Left ventricle myocardium inferior (tissue), 1 donor: Measurements from ENCODE around the gene RAET1G. TPM values are rescaled to one million over a fixed set of nuclear protein-coding genes. Genes with fewer than 3 reads are reported as not detected.
"Not testable (repeated sequence)": the region's sequence is repeated elsewhere in the genome, so short reads cannot be mapped to it uniquely, and the experiment has no call there.

ENCODE experiments used
- DNase-seq: peaks from one replicate; pipeline ENCODE4 v3.0.0-alpha.2; 2020
- H3K27ac ChIP-seq: fragments of 200-600 bp; replicated peaks from 2 replicates; pipeline ENCODE4 v1.8.0; 2021
- H3K27me3 ChIP-seq: fragments of 200-600 bp; 2 replicates; pipeline ENCODE4 v1.8.0; 2021; ENCODE audit warnings: low read depth
- H3K36me3 ChIP-seq: fragments of 200-600 bp; 2 replicates; pipeline ENCODE4 v1.8.0; 2021
- H3K4me1 ChIP-seq: fragments of 200-600 bp; 2 replicates; pipeline ENCODE4 v1.8.0; 2021
- H3K4me3 ChIP-seq: fragments of 200-600 bp; 2 replicates; pipeline ENCODE4 v1.8.0; 2021; ENCODE audit warnings: mild to moderate bottlenecking, moderate library complexity
- H3K9me3 ChIP-seq: fragments of 200-600 bp; replicated peaks from 2 replicates; pipeline ENCODE4 v1.8.0; 2021
- intact Hi-C: fragments of 100-400 bp; cut with micrococcal nuclease; formaldehyde crosslinking; loops from one replicate; pipeline ENCODE4 v1.11.0; 2022
- total RNA-seq: library from RNA; stranded (reverse); fragmentation: NEBNext Ultra II Directional; extraction: Animal tissue kit (Norgen Biotek cat#: 25700); gene quantifications from one replicate; pipeline ENCODE4 v1.2.1, GENCODE V29; 2021
- TF ChIP-seq, protein P1 (sequence below): fragments of 200-600 bp; IDR thresholded peaks from 2 replicates; pipeline ENCODE4 v1.8.0; 2021; ENCODE audit warnings: antibody characterized with exemption, mild to moderate bottlenecking, borderline replicate concordance
- donor health status: DM: no; HTN: yes; CAD: no; lungs with severe emphysema.

The RAET1G gene
- total RNA-seq, 1 donor from 2014 or later: 0.19 TPM

DNA sequence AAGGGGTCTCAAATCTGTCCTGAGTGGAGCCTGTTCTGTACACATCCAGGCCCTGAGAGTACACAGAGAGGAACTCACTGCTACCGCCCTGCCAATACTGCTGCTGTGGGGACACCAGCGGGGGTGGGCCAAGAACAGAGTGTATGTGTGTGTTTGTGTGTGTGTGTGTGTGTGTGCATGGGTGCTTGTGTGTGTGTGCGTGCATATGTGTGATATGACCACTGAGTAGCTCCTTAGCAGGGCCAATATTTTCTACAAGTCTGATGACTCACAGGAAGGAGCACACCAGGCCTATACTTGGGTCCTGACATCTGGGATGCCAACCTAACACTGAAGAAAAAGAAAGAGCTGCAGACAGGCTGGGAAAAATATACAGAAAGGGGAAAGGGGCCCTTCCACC, 26.4 kb downstream of the RAET1G start:
- H3K4me3 ChIP-seq: no peak overlapping the region
- no peaks in the 10 kb centered on the region for H3K9me3 ChIP-seq
- peaks cover 34% of the 10 kb centered on the region for H3K4me1 ChIP-seq
- no peak for DNase-seq
- H3K27ac ChIP-seq: peak overlapping the region; percentile 84
- TF ChIP-seq, protein P1, sequence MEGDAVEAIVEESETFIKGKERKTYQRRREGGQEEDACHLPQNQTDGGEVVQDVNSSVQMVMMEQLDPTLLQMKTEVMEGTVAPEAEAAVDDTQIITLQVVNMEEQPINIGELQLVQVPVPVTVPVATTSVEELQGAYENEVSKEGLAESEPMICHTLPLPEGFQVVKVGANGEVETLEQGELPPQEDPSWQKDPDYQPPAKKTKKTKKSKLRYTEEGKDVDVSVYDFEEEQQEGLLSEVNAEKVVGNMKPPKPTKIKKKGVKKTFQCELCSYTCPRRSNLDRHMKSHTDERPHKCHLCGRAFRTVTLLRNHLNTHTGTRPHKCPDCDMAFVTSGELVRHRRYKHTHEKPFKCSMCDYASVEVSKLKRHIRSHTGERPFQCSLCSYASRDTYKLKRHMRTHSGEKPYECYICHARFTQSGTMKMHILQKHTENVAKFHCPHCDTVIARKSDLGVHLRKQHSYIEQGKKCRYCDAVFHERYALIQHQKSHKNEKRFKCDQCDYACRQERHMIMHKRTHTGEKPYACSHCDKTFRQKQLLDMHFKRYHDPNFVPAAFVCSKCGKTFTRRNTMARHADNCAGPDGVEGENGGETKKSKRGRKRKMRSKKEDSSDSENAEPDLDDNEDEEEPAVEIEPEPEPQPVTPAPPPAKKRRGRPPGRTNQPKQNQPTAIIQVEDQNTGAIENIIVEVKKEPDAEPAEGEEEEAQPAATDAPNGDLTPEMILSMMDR: no peak
- H3K27me3 ChIP-seq: no peaks in the 10 kb centered on the region
- H3K36me3 ChIP-seq: no peaks in the 10 kb centered on the region
- intact Hi-C loops: no loop called here

DNA sequence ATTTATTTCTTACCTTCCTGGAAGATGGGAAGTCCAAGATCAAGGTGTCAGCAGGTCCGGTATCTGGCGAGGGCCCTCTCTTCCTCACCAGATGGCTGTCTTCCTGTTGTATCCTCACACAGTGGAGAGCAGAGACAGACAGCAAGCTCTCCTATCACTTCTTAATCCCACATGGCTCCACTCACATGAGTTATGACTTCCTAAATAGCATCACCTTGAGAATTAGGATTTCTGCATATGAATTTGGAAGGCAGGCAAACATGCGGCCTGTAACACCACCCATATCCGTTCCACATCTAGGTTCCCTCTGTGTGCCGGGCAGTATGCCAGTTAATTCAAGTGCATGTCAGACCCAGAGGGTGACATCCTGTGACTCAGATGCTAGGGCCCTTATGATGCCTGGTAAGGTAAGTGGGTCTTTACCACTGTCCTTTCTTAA, 27.1 kb downstream of the RAET1G start:
- TF ChIP-seq, protein P1: no peak
- H3K27me3 ChIP-seq: no peaks in the 10 kb centered on the region
- H3K9me3 ChIP-seq: no peaks in the 10 kb centered on the region
- peaks cover 34% of the 10 kb centered on the region for H3K4me1 ChIP-seq
- H3K27ac ChIP-seq: peak overlapping the region; percentile 84
- DNase-seq: peak; percentile 42
- no peaks in the 10 kb centered on the region for H3K36me3 ChIP-seq
- no peak overlapping the region for H3K4me3 ChIP-seq
- intact Hi-C loops: no loop called here

DNA sequence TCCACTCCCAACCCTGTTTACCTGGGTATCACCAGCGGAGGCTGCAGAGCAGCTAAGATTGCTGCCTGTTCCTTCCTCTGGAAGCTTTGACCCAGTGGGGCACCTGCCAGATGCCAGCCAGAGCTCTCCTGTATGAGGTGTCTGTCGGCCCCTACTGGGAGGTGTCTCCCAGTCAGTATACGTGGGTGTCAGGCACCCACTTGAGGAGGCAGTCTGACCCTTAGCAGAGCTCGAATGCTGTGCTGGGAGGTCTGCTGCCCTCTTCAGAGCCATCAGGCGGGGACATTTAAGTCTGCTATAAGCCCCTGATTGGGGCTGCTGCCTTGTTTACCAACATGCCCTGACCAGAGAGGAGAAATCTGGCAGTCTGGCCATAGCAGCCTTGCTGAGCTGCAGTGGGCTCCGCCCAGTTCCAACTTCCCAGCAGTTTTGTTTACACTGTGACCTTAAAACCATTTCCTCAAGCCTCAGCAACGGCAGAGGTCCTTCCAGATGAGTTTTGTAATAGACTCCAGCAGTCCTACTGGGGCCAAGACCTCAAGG, 27.8 kb downstream of the RAET1G start:
- no peaks in the 10 kb centered on the region for H3K36me3 ChIP-seq
- H3K4me1 ChIP-seq: peaks cover 34% of the 10 kb centered on the region
- DNase-seq: peak; percentile 60
- intact Hi-C loops: no loop called here
- H3K4me3 ChIP-seq: peak overlapping the region; percentile 21
- TF ChIP-seq, protein P1: no peak
- H3K9me3 ChIP-seq: no peaks in the 10 kb centered on the region
- no peaks in the 10 kb centered on the region for H3K27me3 ChIP-seq
- peak overlapping the region; percentile 84 for H3K27ac ChIP-seq

DNA sequence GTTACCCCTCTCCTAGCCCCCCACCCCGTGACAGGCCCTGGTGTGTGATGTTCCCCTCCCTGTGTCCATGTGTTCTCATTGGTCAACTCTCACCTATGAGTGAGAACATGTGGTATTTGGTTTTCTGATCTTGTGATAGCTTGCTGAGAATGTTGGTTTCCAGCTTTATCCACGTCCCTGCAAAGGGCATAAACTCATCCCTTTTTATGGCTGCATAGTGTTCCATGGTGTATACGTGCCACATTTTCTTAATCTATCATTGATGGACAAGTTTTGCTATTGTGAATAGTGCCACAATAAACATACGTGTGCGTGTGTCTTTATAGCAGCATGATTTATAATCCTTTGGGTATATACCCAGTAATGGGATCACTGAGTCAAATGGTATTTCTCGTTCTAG, 31.1 kb downstream of the RAET1G start:
- H3K36me3 ChIP-seq, H3K27me3 ChIP-seq, H3K4me3 ChIP-seq, DNase-seq, intact Hi-C loops, H3K9me3 ChIP-seq, H3K27ac ChIP-seq: not testable (repeated sequence)
- H3K4me1 ChIP-seq: peaks cover 24% of the 10 kb centered on the region

DNA sequence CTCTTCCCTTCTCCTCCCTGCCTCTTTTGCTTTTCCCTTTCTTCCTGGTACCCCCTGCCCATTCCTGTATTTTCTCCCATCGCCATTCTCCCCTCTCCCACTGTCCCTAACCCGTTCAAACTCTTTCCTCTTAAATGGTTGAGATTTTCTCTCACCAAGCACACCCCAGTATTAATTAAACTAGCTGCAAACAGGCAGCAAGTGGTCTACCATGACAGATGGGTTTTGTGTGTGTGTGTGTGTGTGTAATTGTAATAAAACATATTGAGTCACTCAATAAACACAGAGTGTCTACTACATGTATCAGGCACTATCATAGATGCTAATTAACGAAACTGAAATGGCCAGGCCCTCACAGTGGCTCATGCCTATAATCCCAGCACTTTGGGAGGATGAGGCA, 31.7 kb downstream of the RAET1G start:
- Histone ChIP-seq H3K4me1 (peaks cover 18% of the 10 kb centered on the region), H3K27ac (no peak overlapping the region), H3K4me3 (no peak overlapping the region), H3K9me3 (no peaks in the 10 kb centered on the region), H3K27me3 (no peaks in the 10 kb centered on the region), H3K36me3 (no peaks in the 10 kb centered on the region)
- DNase-seq: no peak
- TF ChIP-seq, protein P1: no peak
- intact Hi-C loops: no loop called here

DNA sequence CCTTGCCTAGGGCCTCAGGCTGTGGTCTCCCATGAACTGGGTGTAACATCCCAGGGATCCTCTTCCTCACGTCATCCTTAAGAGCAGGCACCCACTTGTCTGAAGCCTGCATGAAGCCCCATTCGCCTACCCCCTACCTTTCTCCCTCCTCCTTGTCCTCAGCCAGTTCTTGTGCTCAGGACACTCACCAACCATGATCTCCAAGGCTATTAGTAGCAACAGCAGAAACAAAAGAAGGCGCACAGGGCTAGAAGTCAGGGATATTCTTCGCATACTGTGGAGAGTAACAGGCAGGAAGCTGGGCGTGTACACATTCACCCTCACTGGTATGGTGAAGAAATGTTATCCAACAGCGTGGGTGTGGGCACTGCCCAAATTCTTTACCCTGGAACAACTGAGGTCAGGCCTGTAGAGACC, 32.3 kb downstream of the RAET1G start:
- TF ChIP-seq, protein P1: no peak
- H3K27ac ChIP-seq: no peak overlapping the region
- H3K4me1 ChIP-seq: peaks cover 12% of the 10 kb centered on the region
- no peaks in the 10 kb centered on the region for H3K36me3 ChIP-seq
- H3K4me3 ChIP-seq: no peak overlapping the region
- no peaks in the 10 kb centered on the region for H3K27me3 ChIP-seq
- intact Hi-C loops: no loop called here
- no peak for DNase-seq
- H3K9me3 ChIP-seq: no peaks in the 10 kb centered on the region
